Measurements from ENCODE around the gene TRPM2. TPM values are rescaled to one million over a fixed set of nuclear protein-coding genes. Genes with fewer than 3 reads are reported as not detected.
"Not testable (repeated sequence)": the region's sequence is repeated elsewhere in the genome, so short reads cannot be mapped to it uniquely, and the experiment has no call there.

The TRPM2 gene
- polyA plus RNA-seq, 4 donors = 0.73 to 1.7 (median 1.3) TPM

DNA sequence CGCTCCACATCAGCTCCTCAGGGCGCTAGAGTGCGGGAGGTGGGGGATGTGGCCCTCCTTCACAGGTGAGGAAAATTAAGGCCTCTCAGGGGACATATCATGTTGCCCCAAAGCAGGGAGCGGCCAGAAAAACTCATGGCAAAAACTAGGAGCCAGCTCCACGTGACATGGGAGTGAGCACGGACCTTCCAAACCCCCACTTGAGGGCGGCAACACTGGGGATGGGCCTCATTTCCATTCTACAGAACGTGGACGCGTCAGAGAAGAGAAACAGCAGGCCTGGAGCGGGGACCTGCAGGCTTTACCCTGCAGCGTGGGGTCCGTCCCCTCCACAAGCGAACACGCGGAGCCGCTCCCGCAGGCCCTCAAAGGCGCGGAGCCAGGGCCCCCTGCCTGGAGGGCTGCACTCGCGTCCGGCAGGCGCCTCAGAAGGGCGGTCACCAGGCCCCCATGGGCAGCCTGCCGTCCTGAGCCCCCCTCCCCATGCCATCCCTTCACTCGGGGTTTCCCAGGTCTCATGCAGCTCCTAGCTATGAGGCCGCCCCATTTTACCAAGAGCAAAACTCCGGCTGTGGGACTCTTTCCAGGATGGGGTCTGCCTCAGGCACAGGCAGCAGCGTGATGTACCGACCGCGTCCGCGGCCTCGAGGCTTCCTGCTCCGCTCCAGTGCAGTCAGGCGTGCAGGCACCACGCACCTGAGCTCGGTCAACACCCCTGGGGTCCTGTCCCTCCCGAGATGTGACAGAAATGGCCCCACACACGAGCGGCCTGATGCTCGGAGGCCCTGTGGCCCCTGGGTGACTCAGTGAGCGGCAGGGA, 19.7 kb upstream of the TRPM2 start:
- no peak for DNase-seq (ENCODE audit: low read depth in 4 of 4, low spot score in 3 of 4)

DNA sequence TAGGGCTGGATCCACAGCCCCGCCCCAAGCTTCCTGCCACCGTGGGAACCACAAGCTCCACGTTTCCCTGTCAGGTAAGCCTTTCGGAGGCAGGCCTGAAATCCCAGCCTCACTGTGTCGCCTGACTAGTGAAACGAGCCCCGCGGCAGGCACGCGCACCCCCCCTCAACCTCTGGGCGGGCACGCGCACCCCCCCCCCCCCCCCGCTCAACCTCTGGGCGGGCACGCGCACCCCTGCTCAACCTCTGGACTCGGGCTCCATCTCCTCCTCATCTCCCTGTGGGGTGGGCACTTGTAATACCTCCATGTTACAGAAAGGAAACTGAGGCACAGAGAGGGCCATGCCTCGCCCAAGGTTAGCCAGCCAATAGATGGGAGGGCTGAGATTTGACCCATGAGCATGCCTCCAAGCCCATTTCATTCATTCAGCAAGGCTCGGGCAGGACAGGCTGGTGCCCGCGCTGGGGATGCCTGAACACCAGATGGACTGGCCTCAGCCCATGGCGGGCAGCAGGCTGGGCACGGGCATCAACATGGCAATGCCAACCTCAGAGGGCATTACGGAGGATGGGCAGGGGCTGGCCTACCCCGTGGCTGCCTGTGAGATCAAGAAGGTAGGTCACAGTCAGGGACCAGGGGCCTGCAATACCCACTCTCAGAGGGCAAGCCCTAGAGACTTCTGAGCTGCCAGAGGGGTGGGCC, 18.9 kb upstream of the TRPM2 start:
- DNase-seq (ENCODE audit: low read depth in 4 of 4, low spot score in 3 of 4) = no peak

DNA sequence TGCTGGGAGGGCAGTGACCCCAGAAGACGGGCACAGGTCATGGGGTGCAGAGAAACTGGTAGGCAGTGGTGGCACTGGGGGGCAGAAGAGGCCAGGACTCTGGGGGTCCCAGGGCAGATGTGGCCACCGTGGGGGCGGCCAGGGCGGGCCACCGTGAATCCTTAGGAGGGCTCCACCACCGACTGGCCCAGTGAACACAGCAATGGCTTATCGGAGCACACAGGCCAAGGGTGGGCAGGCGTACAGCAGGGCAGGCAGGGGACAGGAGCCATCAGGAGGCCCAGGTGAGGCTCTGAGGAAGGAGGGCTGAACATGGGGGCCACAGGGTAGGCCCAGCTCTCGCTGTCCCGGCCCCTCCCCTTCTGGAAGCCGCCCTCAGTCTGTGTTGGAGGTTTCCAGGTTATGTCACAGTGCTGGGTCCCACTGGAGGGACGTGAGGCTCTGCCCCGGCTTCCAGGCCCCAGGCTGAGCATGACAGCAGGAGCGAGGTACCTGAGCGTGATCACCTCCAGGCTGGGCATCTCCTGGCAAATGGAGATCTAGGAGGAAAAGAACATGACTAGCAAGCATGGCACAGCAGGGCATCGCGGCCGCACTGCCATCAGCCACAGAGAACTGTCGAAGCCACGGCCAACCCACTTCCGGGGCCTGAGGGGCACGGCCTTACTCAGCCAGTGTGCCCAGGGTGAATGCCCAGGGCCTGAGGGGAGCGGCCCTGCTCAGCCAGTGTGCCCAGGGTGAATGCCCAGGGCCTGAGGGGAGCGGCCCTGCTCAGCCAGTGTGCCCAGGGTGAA, 18.0 kb upstream of the TRPM2 start:
- no peak for DNase-seq (ENCODE audit: low read depth in 4 of 4, low spot score in 3 of 4)

DNA sequence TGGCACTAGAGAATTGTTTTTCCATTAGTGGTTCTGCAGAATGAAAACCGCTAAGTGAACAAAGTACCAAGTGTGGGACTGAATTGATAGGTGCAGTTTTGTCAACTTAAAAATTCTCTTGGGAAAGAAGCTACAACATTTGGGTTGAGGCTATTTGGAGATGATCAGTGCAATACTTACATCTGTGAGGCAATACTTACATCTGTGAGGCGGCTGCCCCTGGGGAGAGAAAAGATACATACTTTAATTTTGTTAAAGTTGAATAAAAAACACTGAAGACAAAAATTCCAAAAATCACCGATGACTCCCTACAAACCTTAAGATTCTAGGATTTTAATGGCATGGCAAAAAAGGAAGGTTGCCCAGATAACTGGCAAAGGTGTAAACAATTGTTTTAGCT, 16.0 kb upstream of the TRPM2 start:
- no peak for DNase-seq (ENCODE audit: low read depth in 4 of 4, low spot score in 3 of 4)

DNA sequence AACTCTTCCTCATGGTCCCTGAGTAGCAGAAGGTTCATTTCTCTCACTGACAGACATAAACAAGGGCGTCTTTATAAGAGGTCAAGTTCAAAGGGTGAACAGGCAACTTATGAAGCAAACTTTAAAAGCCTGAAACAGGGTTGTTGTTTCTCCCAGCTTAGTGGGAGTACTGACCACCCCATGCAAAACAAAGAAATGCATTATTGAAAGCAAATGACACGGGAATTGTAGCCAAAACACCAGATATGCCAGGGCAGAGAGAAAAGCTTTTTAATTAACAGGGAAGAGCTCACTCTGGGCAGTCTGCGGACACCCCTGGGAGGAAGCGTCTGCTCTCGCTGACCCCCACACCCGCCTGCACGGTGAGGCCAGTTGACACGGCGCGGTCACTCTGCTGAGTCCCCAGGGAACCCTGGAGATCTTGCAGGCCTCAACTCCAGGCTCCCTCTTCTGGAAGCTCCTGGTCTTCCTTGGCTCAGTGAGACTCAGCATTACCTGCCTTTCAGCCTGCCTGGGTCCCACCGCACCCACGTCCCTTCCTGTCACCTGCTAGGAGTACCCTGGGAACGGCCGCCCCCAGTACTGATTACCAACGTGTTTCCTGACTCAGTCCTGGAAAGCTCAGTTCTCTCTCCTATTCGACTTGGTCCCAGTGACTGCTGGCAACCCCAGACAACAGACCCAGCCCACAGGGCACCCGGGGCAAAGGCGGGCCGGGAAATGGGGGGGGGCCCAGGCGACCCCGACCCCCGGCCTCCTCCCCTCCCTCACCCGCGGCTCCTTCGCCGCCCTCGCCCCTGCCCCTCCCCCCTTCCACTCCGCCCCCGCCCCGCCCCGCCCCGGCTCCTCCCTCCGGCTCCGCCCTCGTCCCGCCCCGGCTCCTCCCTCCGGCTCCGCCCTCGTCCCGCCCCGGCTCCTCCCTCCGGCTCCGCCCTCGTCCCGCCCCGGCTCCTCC, 15.2 kb upstream of the TRPM2 start:
- DNase-seq (ENCODE audit: low read depth in 4 of 4, low spot score in 3 of 4) = peak; percentile 38 to 52 (median 48)

DNA sequence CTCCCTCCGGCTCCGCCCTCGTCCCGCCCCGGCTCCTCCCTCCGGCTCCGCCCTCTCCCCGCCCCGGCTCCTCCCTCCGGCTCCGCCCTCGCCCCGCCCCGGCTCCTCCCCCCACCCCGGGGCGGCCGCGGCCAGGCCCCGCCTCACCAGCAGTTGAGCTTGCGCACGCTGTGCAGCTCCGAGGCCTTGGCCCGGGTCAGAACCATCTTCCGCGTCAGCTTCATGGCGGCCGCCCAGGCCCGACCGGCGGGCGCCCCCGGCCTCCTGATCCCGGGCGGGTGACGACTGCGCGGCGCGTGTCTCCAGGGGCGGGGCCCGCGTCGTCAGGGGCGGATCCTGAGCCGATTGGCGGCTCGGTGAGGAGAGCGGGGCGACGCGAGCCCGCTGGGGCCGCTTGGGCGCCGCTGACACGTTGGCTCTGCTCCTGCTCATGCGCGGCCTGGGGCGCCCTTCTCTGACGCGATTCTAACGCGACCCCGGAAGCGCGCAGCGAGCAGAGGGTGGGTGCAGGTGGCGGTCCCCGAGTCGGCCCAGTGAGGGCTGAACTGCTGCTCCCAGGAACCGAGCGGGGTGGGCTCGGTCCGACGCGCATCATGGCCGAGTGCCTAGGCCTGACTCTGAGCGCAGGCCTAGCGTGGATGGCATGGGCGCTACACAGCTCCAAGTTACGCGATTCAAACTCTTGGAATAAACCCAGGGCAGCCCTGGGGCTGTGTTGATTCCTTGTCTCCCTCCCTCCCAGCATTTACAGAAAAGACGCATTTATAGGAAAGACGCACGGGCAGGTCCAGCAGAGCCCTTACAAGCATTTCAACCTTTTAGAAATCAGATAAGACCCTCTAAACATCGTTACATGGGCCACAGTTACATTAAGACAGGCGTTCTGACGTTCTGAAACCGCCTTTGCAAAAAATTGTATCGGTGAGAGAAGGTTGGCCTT, 14.2 kb upstream of the TRPM2 start, which contains the start of gene CFAP410:
CFAP410 (minus strand) TSS at position 420 of the 940 bp plus-strand sequence; CDS start at position 224, 196 bp downstream.
- DNase-seq (ENCODE audit: low read depth in 4 of 4, low spot score in 3 of 4) = peak; percentile 78 to 87 (median 86)

DNA sequence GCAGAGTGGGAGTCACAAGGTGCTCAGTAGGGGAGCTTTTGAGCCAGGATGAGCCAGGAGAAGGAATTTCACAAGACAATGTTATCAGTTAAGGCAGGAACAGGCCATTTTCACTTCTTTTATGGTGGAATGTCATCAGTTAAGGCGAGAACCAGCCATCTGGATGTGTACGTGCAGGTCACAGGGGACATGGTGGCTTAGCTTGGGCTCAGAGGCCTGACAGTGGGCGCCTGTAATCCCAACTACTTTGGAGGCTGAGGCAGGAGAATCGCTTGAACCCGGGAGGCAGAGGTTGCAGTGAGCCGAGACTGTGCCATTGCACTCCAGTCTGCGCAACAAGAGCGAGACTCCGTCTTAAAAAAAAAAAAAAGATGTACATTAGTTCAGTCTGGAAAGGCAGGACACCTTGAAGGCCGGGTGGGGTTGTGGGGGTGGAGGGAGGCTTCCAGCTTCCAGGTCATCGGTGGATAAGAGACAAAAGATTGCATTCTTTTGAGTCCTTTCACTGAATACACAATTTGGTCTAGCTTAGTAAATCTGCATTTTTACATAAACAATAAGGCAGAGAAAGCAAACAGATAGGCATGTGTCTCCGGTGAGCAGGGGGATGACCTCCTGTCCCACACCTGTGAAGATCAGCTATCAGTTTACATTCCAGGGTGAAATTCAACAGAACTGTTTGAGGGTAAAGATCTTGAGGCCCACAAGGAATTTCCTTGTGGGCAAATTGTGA, 11.5 kb upstream of the TRPM2 start:
- not testable (repeated sequence) for DNase-seq (ENCODE audit: low read depth in 4 of 4, low spot score in 3 of 4)

DNA sequence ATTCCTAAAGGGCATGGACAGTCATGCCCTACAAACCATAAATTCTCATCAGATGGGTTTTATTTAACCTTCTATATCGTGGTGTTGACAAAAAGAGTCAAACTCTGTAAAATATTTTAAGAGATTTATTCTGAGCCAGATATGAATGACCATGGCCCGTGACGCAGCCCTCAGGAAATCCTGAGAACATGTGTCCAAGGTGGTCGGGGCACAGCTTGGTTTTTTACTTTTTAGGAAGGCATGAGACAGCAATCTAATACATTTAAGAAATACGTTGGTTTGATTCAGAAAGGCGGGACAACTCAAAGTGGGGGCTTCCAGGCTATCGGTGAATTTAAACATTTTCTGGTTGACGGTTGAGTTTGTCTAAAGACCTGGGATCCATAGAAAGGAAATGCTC, 10.4 kb upstream of the TRPM2 start:
- DNase-seq (ENCODE audit: low read depth in 4 of 4, low spot score in 3 of 4) = not testable (repeated sequence)

DNA sequence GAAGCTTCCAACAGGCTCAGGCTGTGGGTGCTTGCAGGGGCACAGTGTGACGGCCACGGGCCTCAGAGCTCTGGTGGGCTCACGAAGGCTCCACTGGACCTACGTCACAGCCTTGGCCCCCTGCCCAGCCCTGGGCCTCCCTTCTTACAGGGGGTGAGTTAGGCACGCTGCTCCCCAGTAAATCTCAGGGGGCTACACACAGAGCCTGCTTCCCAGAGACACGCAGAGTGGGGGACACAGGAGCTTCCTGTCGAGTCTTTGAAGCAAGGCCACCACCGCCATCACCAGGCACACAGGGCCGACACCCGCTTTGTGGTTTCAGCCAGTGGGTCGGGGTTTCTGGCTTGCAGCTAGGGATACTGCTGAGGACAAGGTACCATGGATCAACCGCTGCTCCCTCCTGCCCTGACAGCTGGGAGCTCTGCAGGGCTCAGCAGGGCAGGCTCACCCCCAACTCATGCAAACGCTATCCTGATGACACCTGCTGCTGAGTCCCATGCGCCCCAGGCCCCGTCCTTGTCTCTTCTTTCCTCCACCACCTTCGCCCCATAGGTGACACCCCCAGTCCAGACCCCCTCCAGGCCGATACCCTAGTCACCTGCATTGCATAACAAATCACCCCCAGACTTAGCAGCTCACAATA, 8.8 kb upstream of the TRPM2 start:
- DNase-seq (ENCODE audit: low read depth in 4 of 4, low spot score in 3 of 4) = no peak

DNA sequence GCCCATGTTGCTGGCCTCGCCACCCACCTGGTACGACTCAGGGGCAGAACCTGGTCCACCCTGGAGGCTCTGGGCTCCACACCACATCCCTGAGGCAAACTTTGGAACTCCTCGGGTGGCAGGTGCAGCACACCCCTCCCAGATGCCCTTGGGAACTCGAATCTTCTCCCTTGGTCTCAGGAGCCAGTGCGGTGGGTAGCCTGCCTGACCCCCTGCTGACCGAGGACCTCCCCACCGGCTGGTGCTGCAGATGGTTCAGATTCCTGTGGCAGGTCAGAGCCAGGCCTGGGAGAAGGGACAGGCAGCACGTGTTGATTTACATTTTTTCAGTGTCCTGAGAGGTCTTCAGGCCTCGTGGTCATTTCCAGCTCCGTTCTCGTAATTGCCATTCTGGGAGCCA, 7.9 kb upstream of the TRPM2 start:
- no peak for DNase-seq (ENCODE audit: low read depth in 4 of 4, low spot score in 3 of 4)

DNA sequence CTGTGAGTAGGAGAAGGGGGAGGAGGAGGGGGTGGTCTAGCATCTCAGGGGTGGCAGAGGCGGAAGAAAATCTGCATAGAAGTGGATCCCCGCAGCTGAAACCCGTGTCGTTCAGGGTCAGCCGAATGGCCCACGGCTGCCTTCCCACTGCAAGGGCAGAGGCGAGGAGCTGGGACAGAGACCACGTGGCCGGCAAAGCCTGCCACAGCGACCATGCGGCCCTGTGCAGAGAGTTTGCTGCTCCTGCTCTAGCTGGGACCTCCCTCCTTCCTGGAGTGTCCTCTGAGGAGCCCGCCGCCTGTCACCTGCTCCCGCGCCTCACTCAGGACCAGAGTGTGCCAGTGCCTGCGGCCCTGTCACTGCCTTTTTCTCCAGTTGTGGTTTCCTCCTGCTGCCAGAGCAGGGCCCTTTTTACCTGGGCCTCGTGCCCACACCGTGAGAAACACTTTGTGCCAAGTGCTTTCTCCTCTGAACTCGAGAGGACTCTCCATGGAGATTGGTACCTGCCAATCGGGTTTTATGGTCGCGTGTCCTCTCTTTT, 5.4 kb upstream of the TRPM2 start:
- no peak for DNase-seq (ENCODE audit: low read depth in 4 of 4, low spot score in 3 of 4)

DNA sequence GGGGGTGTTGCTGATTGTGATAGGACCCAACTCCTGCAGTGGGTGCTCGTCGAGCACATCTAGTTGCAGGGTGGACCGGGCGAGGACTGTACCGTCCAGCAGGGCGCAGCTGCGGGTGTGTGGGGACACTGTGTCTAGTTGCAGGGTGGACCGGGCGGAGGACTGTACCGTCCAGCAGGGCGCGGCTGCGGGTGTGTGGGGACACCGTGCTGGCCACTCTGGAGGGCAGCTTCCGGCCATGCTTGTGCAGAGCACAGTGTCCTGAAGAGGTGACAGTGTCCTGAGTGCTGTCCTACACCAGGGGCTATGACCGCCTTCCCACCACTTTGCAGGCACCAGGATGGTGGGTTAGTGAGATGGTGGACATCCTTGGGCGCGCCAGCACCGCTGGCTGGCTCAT, 4.6 kb upstream of the TRPM2 start:
- DNase-seq (ENCODE audit: low read depth in 4 of 4, low spot score in 3 of 4) = no peak

DNA sequence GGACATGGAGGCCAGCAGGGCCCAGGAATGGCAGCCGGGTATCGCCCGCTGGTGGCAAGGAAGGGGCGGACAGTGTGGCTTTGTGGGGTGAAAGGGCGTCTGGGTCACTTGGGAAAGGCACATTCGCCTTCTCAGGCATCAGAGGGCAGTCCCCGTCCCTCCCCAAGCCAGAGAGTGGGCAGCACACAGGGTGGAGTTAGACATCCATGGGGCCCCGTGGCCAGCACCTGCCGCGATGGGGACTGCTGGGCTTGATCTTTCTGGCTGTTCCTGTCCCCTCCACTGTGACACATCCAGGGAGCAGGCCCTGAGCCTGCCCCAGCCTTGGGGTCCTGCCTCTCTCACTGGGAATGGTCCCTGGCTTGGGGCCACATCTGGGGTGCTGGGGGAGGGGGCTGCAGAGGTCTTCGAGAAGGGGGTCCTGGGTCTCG, 4.0 kb upstream of the TRPM2 start:
- DNase-seq (ENCODE audit: low read depth in 4 of 4, low spot score in 3 of 4) = no peak

DNA sequence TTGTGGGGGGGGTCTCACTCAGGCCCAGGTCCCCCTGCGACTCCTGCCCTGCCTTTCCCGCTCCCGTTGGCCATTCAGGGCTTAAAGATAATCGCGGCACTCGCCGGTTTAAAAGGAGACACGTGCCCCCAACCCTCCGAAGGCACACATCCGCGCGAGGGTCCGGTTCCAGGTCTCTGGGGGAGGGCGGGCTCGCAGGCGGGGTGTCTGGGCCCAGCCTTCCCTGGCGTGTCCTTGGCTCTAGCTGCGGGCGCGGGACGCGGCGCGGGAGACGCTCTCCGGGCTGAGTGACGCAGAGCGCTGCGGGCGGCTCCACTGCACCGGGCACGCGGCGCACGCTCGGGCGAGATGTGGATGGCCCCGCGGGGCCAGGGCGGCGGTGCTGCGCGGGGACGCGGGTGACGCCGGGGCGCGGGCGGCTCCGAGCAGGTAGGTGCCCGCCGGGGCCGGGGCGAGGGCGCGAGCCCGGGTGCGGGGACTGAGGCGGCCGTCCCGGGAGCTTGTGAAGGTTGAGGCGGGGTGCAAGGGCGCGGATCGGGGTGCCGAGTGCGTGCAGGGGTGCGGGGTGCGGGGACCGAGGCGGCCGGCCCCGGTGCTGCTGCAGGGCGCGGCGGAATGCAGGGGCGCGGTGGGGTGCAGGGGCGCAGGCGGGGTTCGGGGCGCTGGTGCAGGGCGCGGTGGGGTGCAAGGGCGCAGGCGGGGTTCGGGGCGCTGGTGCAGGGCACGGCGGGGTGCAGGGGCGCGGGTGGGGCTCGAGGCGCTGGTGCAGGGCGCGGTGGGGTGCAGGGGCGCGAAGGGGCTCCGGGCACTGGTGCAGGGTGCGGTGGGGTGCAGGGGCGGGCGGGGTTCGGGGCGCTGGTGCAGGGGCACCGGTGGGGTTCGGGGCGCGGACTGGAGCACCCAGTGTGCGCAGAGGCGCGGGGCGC, 3.3 kb upstream of the TRPM2 start:
- no peak for DNase-seq (ENCODE audit: low read depth in 4 of 4, low spot score in 3 of 4)

DNA sequence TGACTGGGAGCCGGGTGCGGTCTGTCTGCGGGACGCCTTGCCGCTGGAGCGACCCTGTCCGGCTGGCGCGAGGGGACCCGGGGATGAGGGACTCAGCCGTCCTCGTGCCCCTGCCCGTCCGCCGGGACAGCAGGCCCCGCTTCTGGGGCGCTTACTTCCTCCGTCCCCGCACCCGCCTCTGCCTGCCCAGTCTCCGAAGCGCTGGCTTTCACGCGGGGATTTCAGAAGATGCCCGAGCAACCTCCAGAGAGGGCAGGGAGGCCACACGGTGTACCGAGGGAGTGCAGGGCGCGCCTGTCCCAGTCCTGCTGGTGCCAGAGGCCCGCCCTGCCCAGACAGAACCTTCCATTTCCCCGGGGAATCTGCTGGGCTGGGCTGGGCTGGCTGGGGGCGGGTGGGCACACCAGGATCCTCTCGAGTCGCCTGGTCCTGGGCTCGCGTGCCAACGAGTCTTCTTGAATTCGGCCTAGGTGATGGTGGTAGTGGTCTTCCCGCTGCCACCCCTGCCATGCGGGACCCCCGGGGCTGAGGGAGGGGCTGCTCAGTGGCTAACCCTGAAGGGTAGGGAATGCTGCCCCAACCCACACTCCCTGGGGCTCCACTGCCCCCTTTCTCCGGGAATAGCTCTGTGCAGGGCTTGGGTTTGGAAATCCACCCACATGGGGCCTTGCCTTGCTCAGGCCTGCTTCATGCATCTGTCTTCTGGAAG, 2.5 kb upstream of the TRPM2 start:
- DNase-seq (ENCODE audit: low read depth in 4 of 4, low spot score in 3 of 4) = no peak
